ENCODE measurements around the gene PHRF1. TPM values are rescaled to one million over a fixed set of nuclear protein-coding genes. Genes with fewer than 3 reads are reported as not detected.

PHRF1 gene
- total and polyA plus RNA-seq, 9 donors = 3.8 to 34.2 (median 28.8) TPM

- 62 to 75% (median 63%) methylated on average over 18 of the region's 18 CpGs for WGBS, 3 donors
- Histone ChIP-seq H3K9me3 (no peaks in the 10 kb centered on the region), H3K4me3 (no peak overlapping the region), H3K36me3 (no peaks in the 10 kb centered on the region), H3K4me1 (ENCODE audit: insufficient read depth) (peaks cover 2% of the 10 kb centered on the region), H3K27me3 (no peaks in the 10 kb centered on the region), H3K27ac (no peak overlapping the region)
- TF ChIP-seq POLR2A (IDR thresholded peaks at IDR 0.05) = no peak
- TF ChIP-seq CTCF (IDR thresholded peaks at IDR 0.05) = no peak
- no peak for TF ChIP-seq EP300 (IDR thresholded peaks at IDR 0.05)
- intact Hi-C loops (cut with DNase I) = loop anchor here in 1 of 4 donors (10.0 kb wide), 1 partner anchor 1865 kb away; no protein-coding TSS in a partner anchor
- DNase-seq = no peak
These were observed 46.4 kb upstream of the PHRF1 start for GRCh38 chr11:529728-530411.

- Histone ChIP-seq H3K27me3 (no peaks in the 10 kb centered on the region), H3K4me3 (no peak overlapping the region), H3K27ac (no peak overlapping the region), H3K9me3 (no peaks in the 10 kb centered on the region), H3K4me1 (ENCODE audit: insufficient read depth) (peaks cover 2% of the 10 kb centered on the region), H3K36me3 (no peaks in the 10 kb centered on the region)
- 84 to 87% (median 85%) methylated on average over 24 to 28 of the region's 28 CpGs for WGBS, 3 donors
- intact Hi-C loops (cut with DNase I) = loop anchor here in 1 of 4 donors (10.0 kb wide), 1 partner anchor 1864 kb away; no protein-coding TSS in a partner anchor
- no peak for TF ChIP-seq EP300 (IDR thresholded peaks at IDR 0.05)
- no peak for TF ChIP-seq CTCF (IDR thresholded peaks at IDR 0.05)
- no peak for TF ChIP-seq POLR2A (IDR thresholded peaks at IDR 0.05)
- no peak for DNase-seq
These were observed 45.1 kb upstream of the PHRF1 start for GRCh38 chr11:530960-531831.

- Histone ChIP-seq H3K27me3 (no peaks in the 10 kb centered on the region), H3K4me3 (no peak overlapping the region), H3K9me3 (no peaks in the 10 kb centered on the region), H3K27ac (no peak overlapping the region), H3K4me1 (ENCODE audit: insufficient read depth) (peaks cover 4% of the 10 kb centered on the region), H3K36me3 (no peaks in the 10 kb centered on the region)
- intact Hi-C loops (cut with DNase I) = loop anchor here in 1 of 4 donors (10.0 kb wide), 1 partner anchor 1863 kb away; no protein-coding TSS in a partner anchor
- TF ChIP-seq POLR2A (IDR thresholded peaks at IDR 0.05) (no peak), EP300 (IDR thresholded peaks at IDR 0.05) (no peak), CTCF (IDR thresholded peaks at IDR 0.05) (no peak)
- WGBS, 3 donors = 80 to 87% (median 84%) methylated on average over 18 of the region's 18 CpGs
- no peak for DNase-seq
These were observed 44.2 kb upstream of the PHRF1 start for GRCh38 chr11:531919-532526.

- no peaks in the 10 kb centered on the region for H3K9me3 ChIP-seq
- intact Hi-C loops (cut with DNase I) = loop anchor here in 1 of 4 donors (10.0 kb wide), 1 partner anchor 1862 kb away; no protein-coding TSS in a partner anchor
- no peak for DNase-seq
- H3K36me3 ChIP-seq = no peaks in the 10 kb centered on the region
- 83 to 92% (median 85%) methylated on average over 21 to 23 of the region's 23 CpGs for WGBS, 3 donors
- no peak overlapping the region for H3K27ac ChIP-seq
- H3K4me1 ChIP-seq (ENCODE audit: insufficient read depth) = peaks cover 8% of the 10 kb centered on the region
- TF ChIP-seq POLR2A (IDR thresholded peaks at IDR 0.05) (no peak), EP300 (IDR thresholded peaks at IDR 0.05) (no peak), CTCF (IDR thresholded peaks at IDR 0.05) (no peak)
- H3K4me3 ChIP-seq = no peak overlapping the region
- no peaks in the 10 kb centered on the region for H3K27me3 ChIP-seq
These were observed 43.7 kb upstream of the PHRF1 start for GRCh38 chr11:532527-532985.

Data from ovary (tissue), 9 donors.